Measurements from ENCODE around the gene OXSM. TPM values are rescaled to one million over a fixed set of nuclear protein-coding genes. Genes with fewer than 3 reads are reported as not detected.

Gene OXSM
- 10 to 100 TPM in 1 of 4 donors, 1 to 10 TPM in 3; 7.7 to 17.0 (median 8.9) TPM for total RNA-seq

GRCh38 chr3:25789596-25790556 is at the start of gene OXSM:
Gene OXSM (plus strand): TSS chr3:25790090. CDS start chr3:25791021, 931 bp downstream.
- intact Hi-C loops (cut with DNase I): no loop called here
- 0% methylated on average over 29 to 36 of the region's 56 CpGs for WGBS, 2 donors
- TF ChIP-seq POLR2A (IDR thresholded peaks at IDR 0.05): peak in 3 of 4 donors; percentile 59 to 75 (median 69)
- TF ChIP-seq, protein P1, sequence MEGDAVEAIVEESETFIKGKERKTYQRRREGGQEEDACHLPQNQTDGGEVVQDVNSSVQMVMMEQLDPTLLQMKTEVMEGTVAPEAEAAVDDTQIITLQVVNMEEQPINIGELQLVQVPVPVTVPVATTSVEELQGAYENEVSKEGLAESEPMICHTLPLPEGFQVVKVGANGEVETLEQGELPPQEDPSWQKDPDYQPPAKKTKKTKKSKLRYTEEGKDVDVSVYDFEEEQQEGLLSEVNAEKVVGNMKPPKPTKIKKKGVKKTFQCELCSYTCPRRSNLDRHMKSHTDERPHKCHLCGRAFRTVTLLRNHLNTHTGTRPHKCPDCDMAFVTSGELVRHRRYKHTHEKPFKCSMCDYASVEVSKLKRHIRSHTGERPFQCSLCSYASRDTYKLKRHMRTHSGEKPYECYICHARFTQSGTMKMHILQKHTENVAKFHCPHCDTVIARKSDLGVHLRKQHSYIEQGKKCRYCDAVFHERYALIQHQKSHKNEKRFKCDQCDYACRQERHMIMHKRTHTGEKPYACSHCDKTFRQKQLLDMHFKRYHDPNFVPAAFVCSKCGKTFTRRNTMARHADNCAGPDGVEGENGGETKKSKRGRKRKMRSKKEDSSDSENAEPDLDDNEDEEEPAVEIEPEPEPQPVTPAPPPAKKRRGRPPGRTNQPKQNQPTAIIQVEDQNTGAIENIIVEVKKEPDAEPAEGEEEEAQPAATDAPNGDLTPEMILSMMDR (IDR thresholded peaks at IDR 0.05): no peak

GRCh38 chr3:25744470-25744869 is 45.4 kb upstream of the OXSM start:
- no peaks in the 10 kb centered on the region for H3K9me3 ChIP-seq
- WGBS, 2 donors: 97 to 100% methylated on average over 3 of the region's 3 CpGs
- TF ChIP-seq, protein P1 (IDR thresholded peaks at IDR 0.05): no peak
- no peak for TF ChIP-seq POLR2A (IDR thresholded peaks at IDR 0.05)
- H3K36me3 ChIP-seq: peaks cover 0 to 66% (median 3%) of the 10 kb centered on the region in 3 donors
- DNase-seq: no peak
- no peak overlapping the region for H3K4me3 ChIP-seq
- intact Hi-C loops (cut with DNase I): no loop called here
- peaks cover 0 to 26% (median 0%) of the 10 kb centered on the region in 3 donors for H3K4me1 ChIP-seq
- no peaks in the 10 kb centered on the region for H3K27me3 ChIP-seq
- H3K27ac ChIP-seq: no peak overlapping the region

More at GRCh38 chr3:25789596-25790556, at the start of gene OXSM:
- H3K4me1 ChIP-seq: peaks cover 0 to 37% (median 0%) of the 10 kb centered on the region in 3 donors
- no peaks in the 10 kb centered on the region for H3K9me3 ChIP-seq
- H3K4me3 ChIP-seq: peak within 1 kb of the TSS; percentile 62 to 76 (median 68)
- peak within 1 kb of the TSS; percentile 83 to 92 (median 90) for H3K27ac ChIP-seq
- no peaks in the 10 kb centered on the region for H3K27me3 ChIP-seq
- DNase-seq: peak; percentile 25
- H3K36me3 ChIP-seq: peaks cover 0 to 12% (median 0%) of the 10 kb centered on the region in 3 donors

- no peak for TF ChIP-seq POLR2A (IDR thresholded peaks at IDR 0.05)
- TF ChIP-seq, protein P1 (IDR thresholded peaks at IDR 0.05): no peak
- peak overlapping the region in 2 of 4 donors; percentile 38 to 54 for H3K27ac ChIP-seq
- no peak overlapping the region for H3K4me3 ChIP-seq
- no peak for DNase-seq
- H3K4me1 ChIP-seq: peaks cover 0 to 33% (median 0%) of the 10 kb centered on the region in 3 donors
- peaks cover 0 to 75% (median 18%) of the 10 kb centered on the region in 3 donors for H3K36me3 ChIP-seq
- intact Hi-C loops (cut with DNase I): no loop called here
- no peaks in the 10 kb centered on the region for H3K9me3 ChIP-seq
- H3K27me3 ChIP-seq: no peaks in the 10 kb centered on the region
These were observed 42.9 kb upstream of the OXSM start for GRCh38 chr3:25747033-25747432.

- 91% methylated on average over 3 of the region's 3 CpGs for WGBS, 2 donors
- Histone ChIP-seq H3K9me3 (no peaks in the 10 kb centered on the region), H3K4me1 (peaks cover 0 to 33% (median 0%) of the 10 kb centered on the region in 3 donors), H3K36me3 (peaks cover 0 to 67% (median 18%) of the 10 kb centered on the region in 3 donors), H3K27me3 (no peaks in the 10 kb centered on the region), H3K4me3 (no peak overlapping the region), H3K27ac (peak overlapping the region in 1 of 4 donors; percentile 52)
- DNase-seq: no peak
- TF ChIP-seq, protein P1 (IDR thresholded peaks at IDR 0.05): no peak
- no peak for TF ChIP-seq POLR2A (IDR thresholded peaks at IDR 0.05)
- intact Hi-C loops (cut with DNase I): no loop called here
These were observed 41.7 kb upstream of the OXSM start for GRCh38 chr3:25748189-25748588.

- TF ChIP-seq, protein P1 (IDR thresholded peaks at IDR 0.05): no peak
- no peak for TF ChIP-seq POLR2A (IDR thresholded peaks at IDR 0.05)
These were observed 40.8 kb upstream of the OXSM start for GRCh38 chr3:25749031-25749581.

More at GRCh38 chr3:25749031-25749581, 40.8 kb upstream of the OXSM start:
- WGBS, 2 donors: 81 to 92% methylated on average over 6 of the region's 6 CpGs
- Histone ChIP-seq H3K4me3 (no peak overlapping the region), H3K9me3 (no peaks in the 10 kb centered on the region), H3K4me1 (peaks cover 0 to 33% (median 0%) of the 10 kb centered on the region in 3 donors), H3K27ac (peak overlapping the region in 1 of 4 donors; percentile 4), H3K27me3 (no peaks in the 10 kb centered on the region), H3K36me3 (peaks cover 0 to 66% (median 18%) of the 10 kb centered on the region in 3 donors)
- intact Hi-C loops (cut with DNase I): no loop called here
- DNase-seq: no peak
